ENCODE results near the gene STK39. TPM values are rescaled to one million over a fixed set of nuclear protein-coding genes. Genes with fewer than 3 reads are reported as not detected.

The STK39 gene
- total RNA-seq, 1 experiment from 2014 or later: 22.1 TPM

GRCh38 chr2:168120310-168120709 is 127.1 kb downstream of the STK39 start:
- Mint-ChIP-seq H3K36me3 (ENCODE audit: insufficient read depth in 1 of 3, low read depth in 3 of 3) (peaks cover 4 to 12% (median 12%) of the 10 kb centered on the region in 3 experiments), H3K27ac (no peak overlapping the region), H3K4me3 (no peak overlapping the region), H3K9me3 (no peaks in the 10 kb centered on the region), H3K4me1 (peaks cover 4 to 7% of the 10 kb centered on the region in 2 experiments), H3K27me3 (ENCODE audit: low read depth) (no peaks in the 10 kb centered on the region)
- Histone ChIP-seq H3K9me3 (ENCODE audit: control insufficient read depth, low read depth, low read length) (no peaks in the 10 kb centered on the region), H2BK12ac (ENCODE audit: insufficient read length, low read depth, low read length) (no peak overlapping the region), H2BK15ac (ENCODE audit: low read depth, low read length) (no peak overlapping the region), H3K23me2 (ENCODE audit: insufficient read length, low read depth, low read length, poor library complexity, severe bottlenecking) (no peaks in the 10 kb centered on the region), H3K9ac (ENCODE audit: extremely low read depth, insufficient read length, low read length) (no peak overlapping the region), H3K4me1 (ENCODE audit: insufficient read depth, low read length) (no peaks in the 10 kb centered on the region), H3K23ac (ENCODE audit: insufficient read length, low read depth, low read length) (no peak overlapping the region), H3T11ph (ENCODE audit: low read length) (no peak overlapping the region), H2AK5ac (ENCODE audit: insufficient read length, low read length) (no peak overlapping the region), H4K20me1 (ENCODE audit: control insufficient read depth, insufficient read depth, insufficient read length) (no peaks in the 10 kb centered on the region), H3K79me2 (ENCODE audit: insufficient read depth, low read length) (no peaks in the 10 kb centered on the region), H3K56ac (ENCODE audit: insufficient read length, low read depth, low read length) (no peak overlapping the region), H4K91ac (ENCODE audit: insufficient read length, low read depth, low read length) (no peak overlapping the region), H3K4me2 (ENCODE audit: insufficient read depth, insufficient read length, low read length) (no peak overlapping the region), H2BK20ac (ENCODE audit: low read depth, low read length, poor library complexity, severe bottlenecking) (no peak overlapping the region), H3K18ac (ENCODE audit: insufficient read length, low read depth, low read length) (no peak overlapping the region), H3K27ac (ENCODE audit: insufficient read length, low read depth, low read length) (no peak overlapping the region), H2BK5ac (ENCODE audit: insufficient read length, low read length) (no peak overlapping the region), H2AFZ (ENCODE audit: low read length) (no peak overlapping the region), H4K8ac (replicated peaks; ENCODE audit: insufficient read length, low read depth, low read length) (no peak overlapping the region), H2BK120ac (ENCODE audit: low read depth, low read length, poor library complexity, severe bottlenecking) (no peak overlapping the region), H3K27me3 (ENCODE audit: insufficient read depth, low read length) (no peaks in the 10 kb centered on the region), H4K5ac (ENCODE audit: insufficient read length, low read depth, low read length) (no peak overlapping the region), H3K4ac (ENCODE audit: low read depth, low read length) (no peak overlapping the region), H3K79me1 (ENCODE audit: insufficient read depth, low read depth, low read length, poor library complexity, severe bottlenecking) (no peaks in the 10 kb centered on the region), H3K14ac (ENCODE audit: insufficient read depth, low read length) (no peak overlapping the region)
- WGBS (ENCODE audit: extremely low coverage, insufficient read length, low lambda C conversion rate): no CpG with 5 or more reads among the region's 4 CpGs
- DNase-seq: no peak
- TF ChIP-seq, protein P1, sequence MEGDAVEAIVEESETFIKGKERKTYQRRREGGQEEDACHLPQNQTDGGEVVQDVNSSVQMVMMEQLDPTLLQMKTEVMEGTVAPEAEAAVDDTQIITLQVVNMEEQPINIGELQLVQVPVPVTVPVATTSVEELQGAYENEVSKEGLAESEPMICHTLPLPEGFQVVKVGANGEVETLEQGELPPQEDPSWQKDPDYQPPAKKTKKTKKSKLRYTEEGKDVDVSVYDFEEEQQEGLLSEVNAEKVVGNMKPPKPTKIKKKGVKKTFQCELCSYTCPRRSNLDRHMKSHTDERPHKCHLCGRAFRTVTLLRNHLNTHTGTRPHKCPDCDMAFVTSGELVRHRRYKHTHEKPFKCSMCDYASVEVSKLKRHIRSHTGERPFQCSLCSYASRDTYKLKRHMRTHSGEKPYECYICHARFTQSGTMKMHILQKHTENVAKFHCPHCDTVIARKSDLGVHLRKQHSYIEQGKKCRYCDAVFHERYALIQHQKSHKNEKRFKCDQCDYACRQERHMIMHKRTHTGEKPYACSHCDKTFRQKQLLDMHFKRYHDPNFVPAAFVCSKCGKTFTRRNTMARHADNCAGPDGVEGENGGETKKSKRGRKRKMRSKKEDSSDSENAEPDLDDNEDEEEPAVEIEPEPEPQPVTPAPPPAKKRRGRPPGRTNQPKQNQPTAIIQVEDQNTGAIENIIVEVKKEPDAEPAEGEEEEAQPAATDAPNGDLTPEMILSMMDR (conservative IDR thresholded peaks at IDR 0.05): no peak; the same call in 2 of the 3 replicates
